Hippocampal formation (tissue), 2 donors: ENCODE measurements around the gene SNX19.
"Not testable (repeated sequence)": the region's sequence is repeated elsewhere in the genome, so short reads cannot be mapped to it uniquely, and the experiment has no call there.

ENCODE experiments used
- DNase-seq, 2 donors: peaks; one replicate each; lab custom pipeline; 2025; lab: John Stamatoyannopoulos, UW

Gene SNX19

GRCh38 chr11:130872513-130872912 lies 43.8 kb downstream of the SNX19 start:
- no peak for DNase-seq

- DNase-seq, result no peak
These were observed 44.2 kb downstream of the SNX19 start for GRCh38 chr11:130872102-130872501.

GRCh38 chr11:130871616-130872015 lies 44.7 kb downstream of the SNX19 start:
- no peak for DNase-seq

- DNase-seq, result no peak
These were observed 47.4 kb downstream of the SNX19 start for GRCh38 chr11:130868721-130869390.

- no peak for DNase-seq
These were observed 48.1 kb downstream of the SNX19 start for GRCh38 chr11:130868086-130868710.

- DNase-seq, result no peak
These were observed 49.4 kb downstream of the SNX19 start for GRCh38 chr11:130866831-130867230.

- DNase-seq, result no peak
These were observed 50.5 kb downstream of the SNX19 start for GRCh38 chr11:130865774-130866114.

- no peak for DNase-seq
These were observed 51.0 kb downstream of the SNX19 start for GRCh38 chr11:130865091-130865773.

GRCh38 chr11:130861902-130862860 lies 54.1 kb downstream of the SNX19 start:
- peak; percentile 85 to 90 for DNase-seq

GRCh38 chr11:130861283-130861682 lies 55.0 kb downstream of the SNX19 start:
- DNase-seq, result no peak

GRCh38 chr11:130859886-130860285 lies 56.4 kb downstream of the SNX19 start:
- DNase-seq, result no peak

- DNase-seq, result no peak
These were observed 58.1 kb downstream of the SNX19 start for GRCh38 chr11:130858215-130858614.

- not testable (repeated sequence) for DNase-seq
These were observed 60.6 kb downstream of the SNX19 start for GRCh38 chr11:130855707-130856106.

GRCh38 chr11:130854483-130854882 lies 61.8 kb downstream of the SNX19 start:
- no peak for DNase-seq

GRCh38 chr11:130852589-130852988 lies 63.7 kb downstream of the SNX19 start:
- DNase-seq, result no peak

- no peak for DNase-seq
These were observed 65.9 kb downstream of the SNX19 start for GRCh38 chr11:130850185-130850944.

- peak in 1 of 2 donors; percentile 32 for DNase-seq
These were observed 67.1 kb downstream of the SNX19 start for GRCh38 chr11:130849215-130849568.

GRCh38 chr11:130848361-130849214 lies 67.7 kb downstream of the SNX19 start:
- no peak for DNase-seq

- no peak for DNase-seq
These were observed 68.8 kb downstream of the SNX19 start for GRCh38 chr11:130847517-130847916.

- no peak for DNase-seq
These were observed 69.7 kb downstream of the SNX19 start for GRCh38 chr11:130846606-130847005.
